Activated naive CD8-positive, alpha-beta T cell treated with anti-CD3 and anti-CD28 coated beads, Interleukin-2, amount 50 U/mL, for 16 hours (primary cell): ENCODE results near the gene NOTUM.
"Not testable (repeated sequence)": the region's sequence is repeated elsewhere in the genome, so short reads cannot be mapped to it uniquely, and the experiment has no call there.

Source experiments
- DNase-seq: peaks from one replicate; pipeline ENCODE4 v3.0.0-alpha.2; 2020; ENCODE audit warnings: low read depth, low spot score

The NOTUM gene

GRCh38 chr17:81924557-81925532 is 36.1 kb downstream of the NOTUM start:
- DNase-seq: no peak

DNA sequence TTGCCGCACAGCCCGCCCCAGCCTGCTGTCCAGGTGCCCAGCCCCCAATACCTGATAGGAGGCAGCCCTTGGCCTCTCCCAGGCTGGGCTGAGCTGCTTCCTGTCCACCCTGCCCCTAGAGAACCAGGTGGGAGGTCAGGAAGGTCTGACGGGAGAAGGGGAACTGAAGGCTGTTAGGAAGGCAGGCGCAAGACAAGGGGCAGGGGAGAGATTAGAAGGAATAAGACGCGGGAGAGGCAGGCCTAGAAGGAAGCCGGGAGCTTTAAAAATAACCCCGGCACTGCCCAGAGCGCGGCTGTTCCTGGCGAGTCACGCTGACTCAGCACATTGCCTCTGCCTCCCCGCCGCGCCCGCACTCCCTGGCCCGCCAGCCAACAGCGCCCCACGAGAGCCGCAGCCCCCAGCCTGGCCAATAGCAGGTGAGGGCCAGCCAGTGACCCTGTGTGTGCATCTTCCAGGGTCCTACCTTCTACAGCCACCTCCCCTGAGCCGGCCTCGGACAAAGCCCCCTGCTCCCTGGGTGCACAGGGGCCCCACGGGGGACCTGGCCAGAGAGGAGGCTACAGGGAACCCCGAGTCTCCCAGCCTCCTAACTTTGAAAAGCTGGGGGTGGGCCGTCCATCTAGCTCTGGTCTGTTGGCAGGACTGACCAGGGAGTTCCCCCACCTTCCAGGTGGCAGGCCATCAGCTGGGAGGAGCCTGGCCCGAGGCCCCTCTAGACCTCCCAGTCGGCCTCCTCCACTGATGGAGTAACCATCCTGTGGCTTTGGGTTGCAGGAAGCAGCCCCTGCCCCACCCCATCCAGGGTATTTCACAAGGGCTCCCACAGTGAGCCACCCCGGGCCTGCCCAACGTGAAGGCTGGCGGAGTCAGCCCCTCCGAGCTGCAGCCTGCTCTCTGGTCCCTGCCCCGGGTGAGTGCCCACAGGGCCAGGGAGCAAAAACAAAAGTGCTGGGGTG is 37.4 kb downstream of the NOTUM start:
- no peak for DNase-seq

DNA sequence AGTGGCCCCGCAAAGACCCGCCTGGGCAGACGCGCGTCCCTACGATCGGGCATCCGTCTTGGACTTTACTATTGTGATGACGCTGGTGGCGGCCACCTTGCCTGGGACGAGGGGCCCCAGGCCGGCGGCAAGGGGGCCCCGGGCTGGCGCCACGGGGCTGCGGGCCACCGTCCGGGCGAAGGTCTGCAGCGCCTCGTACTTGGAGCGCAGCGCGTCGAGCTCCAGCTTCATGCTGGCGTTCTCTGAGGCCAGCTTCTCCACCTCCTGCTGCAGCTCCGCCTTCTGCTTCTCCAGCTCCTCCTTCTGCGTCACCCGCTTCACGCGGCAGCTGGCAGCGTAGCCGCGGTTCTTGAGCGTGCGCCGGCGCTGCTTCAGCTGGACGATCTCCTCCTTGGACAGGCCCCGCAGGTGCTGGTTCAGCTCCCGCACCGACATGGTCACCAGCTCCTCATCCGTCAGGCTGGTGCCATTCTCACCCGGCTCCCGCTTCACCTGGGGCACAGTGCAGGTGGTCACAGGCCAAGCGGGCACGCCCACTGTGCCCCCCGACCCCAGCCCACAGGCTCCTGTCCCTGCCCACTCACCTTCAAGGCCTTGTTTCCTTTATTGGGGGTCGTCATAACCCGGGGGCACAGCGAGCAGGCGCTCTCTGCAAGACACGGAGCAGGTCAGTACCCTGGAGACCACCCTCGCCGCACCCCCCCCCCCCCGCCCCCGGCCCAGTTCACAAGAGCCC is 38.3 kb downstream of the NOTUM start:
- DNase-seq: no peak

GRCh38 chr17:81921996-81922565 is 38.9 kb downstream of the NOTUM start:
- no peak for DNase-seq

GRCh38 chr17:81921537-81921862 is 39.5 kb downstream of the NOTUM start:
- no peak for DNase-seq

- DNase-seq: no peak
These were observed 40.1 kb downstream of the NOTUM start for GRCh38 chr17:81920612-81921536.

GRCh38 chr17:81918832-81919545 is 42.0 kb downstream of the NOTUM start:
- DNase-seq: no peak

GRCh38 chr17:81918333-81918669 is 42.7 kb downstream of the NOTUM start:
- not testable (repeated sequence) for DNase-seq

DNA sequence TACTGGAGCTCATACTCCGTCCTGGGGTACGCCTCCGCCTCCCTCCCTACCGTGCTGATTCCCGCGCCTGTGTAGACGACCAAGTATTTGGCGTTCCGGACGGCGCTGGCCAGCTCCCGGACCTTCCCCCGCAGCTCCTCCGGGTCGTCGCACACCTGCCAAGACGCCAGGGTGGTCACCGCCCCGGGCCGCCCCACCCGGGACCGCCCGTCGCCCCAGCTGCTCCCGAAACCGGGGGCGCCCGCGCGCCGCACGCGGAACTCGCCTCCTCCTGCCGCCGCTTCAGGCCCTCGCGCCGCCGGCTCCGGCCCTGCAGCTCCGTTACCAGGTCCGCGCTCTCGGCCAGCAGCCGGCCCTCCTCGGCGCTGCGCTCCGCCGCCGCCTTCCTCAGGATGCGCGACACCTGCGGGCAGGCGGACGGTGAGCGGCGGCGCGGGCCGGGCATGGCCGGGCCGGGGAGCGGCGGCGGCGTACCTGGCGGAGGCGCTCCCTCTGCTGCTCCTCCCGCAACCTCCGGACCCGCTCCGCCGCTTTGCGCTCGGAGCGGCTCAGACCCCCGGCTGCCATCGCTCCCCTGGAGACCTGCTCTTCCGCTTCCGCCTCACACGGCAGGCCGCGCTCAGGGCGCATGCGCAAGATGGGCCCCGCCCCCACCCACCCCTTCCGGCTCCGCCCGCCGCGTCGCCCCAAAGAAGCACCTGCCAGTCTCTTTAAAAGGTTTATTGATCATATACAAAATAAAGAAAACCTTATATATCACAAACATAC is 43.2 kb downstream of the NOTUM start, which contains the start of gene SIRT7:
SIRT7 (minus strand) TSS at position 612 of the 768 bp plus-strand sequence; CDS start at position 567, 45 bp downstream.
- peak; percentile 43 for DNase-seq

DNA sequence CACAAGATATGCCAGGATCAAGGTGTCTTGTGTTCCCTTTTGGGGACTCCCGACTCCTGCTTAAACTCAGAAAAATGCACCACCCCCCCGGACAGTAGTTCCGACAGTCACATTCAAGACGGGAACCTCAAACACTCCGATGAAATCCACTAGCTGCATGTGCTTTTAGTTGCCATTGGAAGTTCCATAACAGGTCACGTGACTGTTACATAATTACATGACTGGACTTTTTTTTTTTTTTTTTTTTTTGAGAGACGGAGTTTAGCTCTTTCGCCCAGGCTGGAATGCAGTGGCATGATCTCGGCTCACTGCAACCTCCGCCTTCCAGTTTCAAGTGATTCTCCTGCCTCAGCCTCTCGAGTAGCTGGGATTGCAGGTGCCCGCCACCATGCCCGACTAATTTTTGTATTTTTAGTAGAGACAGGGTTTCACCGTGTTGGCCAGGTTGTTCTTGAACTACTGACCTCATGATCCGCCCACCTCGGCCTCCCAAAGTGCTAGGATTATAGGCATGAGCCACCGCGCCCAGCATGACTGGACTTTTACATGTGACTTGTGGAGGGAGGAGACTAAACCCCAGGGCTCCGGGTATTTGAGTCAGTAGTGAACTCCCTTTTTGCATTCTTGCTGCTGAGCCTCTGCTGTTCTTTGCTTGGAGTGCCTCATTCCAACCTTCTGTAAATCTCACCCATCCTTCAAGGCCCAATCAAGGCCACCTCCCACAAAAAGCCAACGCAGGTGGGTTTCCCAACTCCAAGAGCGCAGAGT is 44.6 kb downstream of the NOTUM start:
- DNase-seq: no peak

DNA sequence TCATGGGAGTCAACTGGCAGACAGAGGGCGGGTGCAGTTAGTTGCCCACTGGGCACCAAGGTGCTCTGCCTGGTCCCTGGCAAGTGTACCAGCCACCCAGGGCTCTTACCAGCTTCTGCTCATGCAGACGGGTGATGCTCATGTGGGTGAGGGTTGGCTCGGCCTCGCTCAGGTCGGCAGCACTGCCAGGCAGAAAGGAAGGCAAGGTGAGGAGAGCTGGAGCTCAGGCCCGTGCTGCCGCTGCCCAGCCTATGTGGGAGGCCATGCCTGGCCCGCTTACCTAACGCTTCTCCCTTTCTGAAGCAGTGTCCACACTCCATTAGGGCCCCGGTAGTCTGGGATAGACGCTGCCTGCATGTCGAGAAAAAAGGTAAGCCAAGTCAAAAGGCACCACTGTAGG is 45.7 kb downstream of the NOTUM start:
- no peak for DNase-seq

DNA sequence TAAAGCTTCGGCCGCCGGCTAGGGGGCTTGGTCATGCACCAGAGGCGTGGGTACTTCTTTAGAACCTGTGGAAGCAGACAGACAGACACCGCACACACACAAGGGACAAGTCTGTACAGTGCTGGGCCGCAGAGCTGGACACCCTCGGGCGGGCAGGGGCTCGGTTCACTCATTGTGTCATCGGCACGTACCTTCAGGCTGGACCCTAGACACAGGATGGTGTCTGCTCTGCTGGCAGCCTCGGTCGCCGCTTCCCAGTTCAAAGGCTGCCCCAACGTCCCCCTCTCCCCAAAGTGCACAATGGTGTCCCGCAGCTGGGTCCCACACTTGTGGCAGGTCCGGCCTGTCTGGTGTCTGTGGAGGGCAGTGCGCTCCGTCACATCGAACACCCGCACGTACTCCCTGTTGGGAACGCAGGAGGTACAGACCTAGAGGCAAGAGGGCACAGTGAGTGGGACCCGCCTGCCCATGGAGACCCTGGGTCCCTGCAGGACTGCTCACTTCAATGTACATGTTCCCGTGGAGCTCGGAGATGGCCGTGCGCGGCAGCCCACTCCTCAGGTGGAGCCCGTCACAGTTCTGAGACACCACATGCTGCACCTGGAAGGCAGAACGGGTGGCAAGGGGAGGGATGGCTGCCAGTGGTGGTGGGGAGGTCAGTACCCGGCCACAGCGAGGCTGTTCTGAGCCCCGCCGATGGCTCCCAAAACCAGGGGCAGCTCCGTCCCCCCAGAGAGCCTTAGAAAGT is 46.7 kb downstream of the NOTUM start:
- DNase-seq: no peak

DNA sequence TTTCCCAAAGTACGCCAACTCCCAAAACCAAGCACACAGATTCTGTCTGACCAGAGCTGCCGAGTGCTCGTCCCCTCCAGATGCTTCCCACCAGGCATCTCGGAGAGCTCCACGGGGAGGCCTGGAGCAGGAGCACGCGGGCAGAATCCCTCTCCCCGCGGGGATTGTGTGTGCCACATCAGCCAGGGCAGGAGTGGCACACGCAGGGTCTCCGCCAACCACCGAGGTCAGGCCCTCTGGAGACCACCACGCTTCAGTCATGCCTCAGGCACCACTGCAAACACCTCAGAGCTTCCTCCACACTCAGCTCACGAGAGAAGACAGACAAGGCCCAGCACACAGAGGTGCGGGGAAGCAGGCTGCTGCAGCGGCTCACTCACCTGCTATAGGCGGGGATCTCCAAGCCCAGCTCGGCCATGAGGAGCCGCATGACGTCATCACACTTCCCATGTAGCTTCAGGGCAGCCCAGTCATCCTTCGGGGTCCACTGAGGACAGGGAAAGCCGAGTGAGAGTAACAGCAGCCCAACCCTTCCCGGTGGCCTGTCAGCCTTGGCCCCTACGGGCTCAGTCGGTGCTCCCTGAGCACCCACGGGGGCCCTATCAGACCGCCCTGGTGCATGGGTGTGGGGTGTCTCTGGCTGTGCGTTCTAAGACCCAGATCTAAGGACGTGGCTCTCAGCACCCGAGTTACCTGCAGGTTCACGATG is 47.4 kb downstream of the NOTUM start:
- no peak for DNase-seq

GRCh38 chr17:81912441-81913309 is 48.3 kb downstream of the NOTUM start:
- DNase-seq: no peak

GRCh38 chr17:81911969-81912368 is 49.0 kb downstream of the NOTUM start:
- no peak for DNase-seq
